Liver (tissue), 9 donors: ENCODE data around the gene DHRSX. TPM values are rescaled to one million over a fixed set of nuclear protein-coding genes. Genes with fewer than 3 reads are reported as not detected.

Experiments used
- DNase-seq: peaks from one replicate; pipeline ENCODE4 v3.0.0-alpha.2; 2017; ENCODE audit warnings: low spot score
- H3K27ac ChIP-seq, 2 donors: one replicate each; pipeline ENCODE4 v1.7.0; 2013; ENCODE audit warnings: inconsistent platforms in 2 of 2, low read length in 2 of 2, control low read depth in 1 of 2, low read depth in 1 of 2, mild to moderate bottlenecking in 1 of 2
- H3K27me3 ChIP-seq, 4 donors: one replicate each; pipeline versions ENCODE4 v1.6.1 to v1.7.0; 2013; ENCODE audit warnings: low read length in 3 of 4, inconsistent platforms in 1 of 4, mild to moderate bottlenecking in 1 of 4, moderate library complexity in 1 of 4; ENCODE audit not compliant: control insufficient read depth in 4 of 4, insufficient read depth in 4 of 4
- H3K36me3 ChIP-seq, 4 donors: one replicate each; pipeline versions ENCODE4 v1.6.1 to v1.7.0; 2013; ENCODE audit warnings: low read length in 3 of 4, mild to moderate bottlenecking in 3 of 4, low read depth in 1 of 4, moderate library complexity in 1 of 4; ENCODE audit not compliant: control insufficient read depth in 4 of 4, insufficient read depth in 3 of 4
- H3K4me1 ChIP-seq, 4 donors: one replicate each; pipeline versions ENCODE4 v1.6.1 to v1.7.0; 2013; ENCODE audit warnings: low read length in 3 of 4, mild to moderate bottlenecking in 3 of 4, moderate library complexity in 1 of 4; ENCODE audit not compliant: control insufficient read depth in 4 of 4, insufficient read depth in 4 of 4
- H3K4me3 ChIP-seq, 3 donors: one replicate each; pipeline versions ENCODE4 v1.6.1 to v1.7.0; 2013; ENCODE audit warnings: low read length in 3 of 3, control low read depth in 1 of 3, low read depth in 1 of 3, mild to moderate bottlenecking in 1 of 3
- H3K9ac ChIP-seq, 2 donors: one replicate each; pipeline ENCODE4 v1.7.0; 2013; ENCODE audit warnings: low read length in 2 of 2, mild to moderate bottlenecking in 2 of 2, moderate library complexity in 2 of 2, control low read depth in 1 of 2, low read depth in 1 of 2
- H3K9me3 ChIP-seq, 4 donors: one replicate each; pipeline versions ENCODE4 v1.6.1 to v1.7.0; 2013; ENCODE audit warnings: low read length in 3 of 4; ENCODE audit not compliant: control insufficient read depth in 4 of 4
- CTCF ChIP-seq: fragments of 150-350 bp; IDR thresholded peaks from 2 replicates; pipeline ENCODE4 v1.5.1; 2017; ENCODE audit warnings: improper control_type of control experiment, low read depth, low read length; ENCODE audit not compliant: missing input control
- EGR1 ChIP-seq, 2 donors: IDR thresholded peaks; 2 replicates each; pipeline ENCODE4 v1.6.1; 2016 to 2018; ENCODE audit warnings: antibody characterized with exemption in 2 of 2, low read depth in 2 of 2
- FOXA2 ChIP-seq: IDR thresholded peaks from 2 replicates; pipeline ENCODE4 v1.6.1; 2016; ENCODE audit warnings: antibody characterized with exemption
- GABPA ChIP-seq, 2 donors: IDR thresholded peaks in 1 of 2; conservative IDR thresholded peaks in 1 of 2; 2 replicates each; pipeline ENCODE4 v1.6.1; 2016; ENCODE audit warnings: antibody characterized with exemption in 2 of 2, mild to moderate bottlenecking in 1 of 2, moderate library complexity in 1 of 2
- HNF4A ChIP-seq, 2 donors: conservative IDR thresholded peaks; 2 replicates each; pipeline ENCODE4 v1.6.1; 2016; ENCODE audit warnings: antibody characterized with exemption in 2 of 2, mild to moderate bottlenecking in 2 of 2
- HNF4G ChIP-seq: IDR thresholded peaks from 2 replicates; pipeline ENCODE4 v1.6.1; 2016; ENCODE audit warnings: antibody characterized with exemption
- JUND ChIP-seq, 2 donors: IDR thresholded peaks; 2 replicates each; pipeline ENCODE4 v1.6.1; 2016; ENCODE audit warnings: antibody characterized with exemption in 2 of 2
- MAX ChIP-seq: IDR thresholded peaks from 2 replicates; pipeline ENCODE4 v1.6.1; 2016; ENCODE audit warnings: antibody characterized with exemption
- NR2F2 ChIP-seq: IDR thresholded peaks from 2 replicates; pipeline ENCODE4 v1.6.1; 2016; ENCODE audit warnings: antibody characterized with exemption
- RAD21 ChIP-seq, 2 donors: IDR thresholded peaks; 2 replicates each; pipeline ENCODE4 v1.6.1; 2016; ENCODE audit warnings: antibody characterized with exemption in 2 of 2, mild to moderate bottlenecking in 2 of 2
- RXRA ChIP-seq, 2 donors: IDR thresholded peaks; 2 replicates each; pipeline ENCODE4 v1.6.1; 2017 to 2018; ENCODE audit warnings: antibody characterized with exemption in 2 of 2, mild to moderate bottlenecking in 1 of 2
- SP1 ChIP-seq: IDR thresholded peaks from 2 replicates; pipeline ENCODE4 v1.6.1; 2018; ENCODE audit warnings: antibody characterized with exemption, mild to moderate bottlenecking
- TAF1 ChIP-seq: conservative IDR thresholded peaks from 2 replicates; pipeline ENCODE4 v1.6.1; 2016; ENCODE audit warnings: antibody characterized with exemption, mild to moderate bottlenecking
- YY1 ChIP-seq: IDR thresholded peaks from 2 replicates; pipeline ENCODE4 v1.6.1; 2016; ENCODE audit warnings: antibody characterized with exemption, mild to moderate bottlenecking
- ZBTB33 ChIP-seq: IDR thresholded peaks from 2 replicates; pipeline ENCODE4 v1.6.1; 2016; ENCODE audit warnings: antibody characterized with exemption
- WGBS: extraction: QIAGEN DNeasy Blood & Tissue Kit; methylation state at CpG from one replicate; pipeline ENCODE4 v1.1.7; 2013; 5-methylcytosine and 5-hydroxymethylcytosine counted together
- polyA plus RNA-seq, 2 donors: library from polyadenylated mRNA; stranded (reverse) in 1 of 2; unstranded in 1 of 2; fragments of 200-250 nt in 1 of 2; fragments of >200 nt in 1 of 2; fragmentation: Nextera tagmentation in 1 of 2; extraction: Ambion mirVana in 1 of 2; gene quantifications; one replicate each; pipeline versions ENCODE4 v1.2.1 to v1.2.3, GENCODE V29; 2013 to 2015
- total RNA-seq, 2 donors: library from RNA; depleted of rRNA; stranded (reverse); fragments of >200 nt; gene quantifications; one replicate each; pipeline ENCODE4 v1.2.3, GENCODE V29; 2014
- TF ChIP-seq, protein P1 (sequence below): IDR thresholded peaks from 2 replicates; pipeline ENCODE4 v1.6.1; 2016; ENCODE audit warnings: antibody characterized with exemption
- donor health status: healthy.
- donor health status: healthy.
- donor health status: healthy.
- donor health status: healthy.
- donor health status: healthy.

Gene DHRSX
- total and polyA plus RNA-seq, 4 donors = 17.2 to 35.2 (median 23.3) TPM

DNA sequence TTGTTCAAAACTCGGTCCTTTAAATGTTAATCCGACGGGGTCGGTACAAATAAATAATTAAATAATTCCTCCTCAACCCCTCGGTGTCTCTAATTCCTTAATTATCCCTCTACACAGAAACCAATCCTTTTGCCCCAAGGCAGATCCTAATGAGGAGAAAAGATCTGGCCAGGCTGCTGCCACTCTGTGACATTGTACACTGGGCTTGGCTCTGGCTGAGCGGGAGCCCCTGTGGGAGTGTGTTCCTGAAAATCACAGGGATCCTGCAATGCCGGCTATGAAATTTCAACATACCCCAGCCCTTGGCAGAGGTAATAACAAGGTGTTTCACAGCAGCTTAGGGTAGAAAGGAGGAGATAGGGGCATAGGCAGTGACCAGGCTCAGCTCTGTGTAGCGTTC, 96.0 kb downstream of the DHRSX start:
- Histone ChIP-seq H3K4me3 (no peak overlapping the region), H3K27ac (no peak overlapping the region), H3K4me1 (no peaks in the 10 kb centered on the region), H3K9me3 (peaks cover 0 to 5% (median 1%) of the 10 kb centered on the region in 4 donors), H3K9ac (no peak overlapping the region), H3K27me3 (no peaks in the 10 kb centered on the region), H3K36me3 (peaks cover 3 to 9% (median 6%) of the 10 kb centered on the region in 4 donors)
- WGBS = 83% methylated on average over 8 of the region's 8 CpGs
- DNase-seq = no peak
- TF ChIP-seq FOXA2 = no peak
- TF ChIP-seq MAX = no peak
- no peak for TF ChIP-seq ZBTB33
- peak in 1 of 2 donors; percentile 33 for TF ChIP-seq HNF4A (conservative IDR thresholded peaks at IDR 0.05)
- TF ChIP-seq NR2F2 = no peak
- TF ChIP-seq, protein P1, sequence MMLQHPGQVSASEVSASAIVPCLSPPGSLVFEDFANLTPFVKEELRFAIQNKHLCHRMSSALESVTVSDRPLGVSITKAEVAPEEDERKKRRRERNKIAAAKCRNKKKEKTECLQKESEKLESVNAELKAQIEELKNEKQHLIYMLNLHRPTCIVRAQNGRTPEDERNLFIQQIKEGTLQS = no peak
- TF ChIP-seq HNF4G = no peak
- TF ChIP-seq RAD21 (IDR thresholded peaks at IDR 0.05) = peak; percentile 23 to 34
- peak in 1 of 2 donors; percentile 17 for TF ChIP-seq RXRA (IDR thresholded peaks at IDR 0.05)
- no peak for TF ChIP-seq JUND (IDR thresholded peaks at IDR 0.05)
- no peak for TF ChIP-seq CTCF
- TF ChIP-seq YY1 = peak; percentile 37
- TF ChIP-seq GABPA (IDR thresholded peaks at IDR 0.05 in 1 of 2, conservative IDR thresholded peaks at IDR 0.05 in 1 of 2) = no peak
- TF ChIP-seq SP1 = no peak
- TF ChIP-seq EGR1 (IDR thresholded peaks at IDR 0.05; ENCODE audit: low read depth in 2 of 2) = no peak
- no peak for TF ChIP-seq TAF1

GRCh38 chrX:2402361-2402690, 98.5 kb downstream of the DHRSX start:
- no peak for TF ChIP-seq NR2F2
- Histone ChIP-seq H3K9ac (no peak overlapping the region), H3K27me3 (no peaks in the 10 kb centered on the region), H3K4me1 (no peaks in the 10 kb centered on the region), H3K4me3 (no peak overlapping the region), H3K9me3 (peaks cover 0 to 2% (median 1%) of the 10 kb centered on the region in 4 donors), H3K27ac (no peak overlapping the region), H3K36me3 (peaks cover 0 to 6% (median 4%) of the 10 kb centered on the region in 4 donors)
- 92% methylated on average over 7 of the region's 7 CpGs for WGBS
- no peak for DNase-seq
